ENCODE measurements around the gene GNAQ.

The GNAQ gene

GRCh38 chr9:77831781-77832180 lies 199.8 kb downstream of the GNAQ start:
- no CpG with 5 or more reads among the region's 1 CpG for WGBS (ENCODE audit: extremely low coverage, insufficient coverage, insufficient read length)
- Histone ChIP-seq H3K4ac (ENCODE audit: low read depth, low read length) (no peak overlapping the region), H2BK5ac (ENCODE audit: low read depth, low read length, poor library complexity) (no peak overlapping the region), H3K9ac (ENCODE audit: low read length) (no peak overlapping the region), H3K4me2 (ENCODE audit: low read length) (no peak overlapping the region), H3K4me3 (ENCODE audit: low read depth, low read length) (no peak overlapping the region), H3K27ac (ENCODE audit: low read depth, low read length) (no peak overlapping the region), H4K91ac (ENCODE audit: low read depth, low read length) (no peak overlapping the region), H3K4me1 (ENCODE audit: control insufficient read depth in 1 of 2, insufficient read depth in 2 of 2, low read length in 2 of 2) (no peaks in the 10 kb centered on the region), H3K9me3 (ENCODE audit: insufficient read depth, low read depth, low read length) (no peaks in the 10 kb centered on the region), H3K23ac (ENCODE audit: low read length) (no peak overlapping the region), H3K79me1 (ENCODE audit: low read length) (no peaks in the 10 kb centered on the region), H2BK12ac (ENCODE audit: low read length) (no peak overlapping the region), H3K36me3 (ENCODE audit: control insufficient read depth in 1 of 2, insufficient read depth in 2 of 2, low read length in 2 of 2) (no peaks in the 10 kb centered on the region), H4K12ac (ENCODE audit: low read depth, low read length) (no peak overlapping the region), H3K79me2 (ENCODE audit: control insufficient read depth, insufficient read depth, low read length, poor library complexity) (no peaks in the 10 kb centered on the region), H2AK5ac (ENCODE audit: low read length) (no peak overlapping the region), H2BK120ac (ENCODE audit: insufficient read depth, low read length, poor library complexity) (no peak overlapping the region), H4K8ac (ENCODE audit: low read depth, low read length) (no peak overlapping the region), H3K18ac (ENCODE audit: low read length) (no peak overlapping the region), H2AFZ (ENCODE audit: insufficient read depth, low read length, poor library complexity) (no peak overlapping the region), H3K27me3 (ENCODE audit: insufficient read depth, low read length) (no peaks in the 10 kb centered on the region), H3K14ac (ENCODE audit: low read length) (no peak overlapping the region)
- DNase-seq = no peak

GRCh38 chr9:77830618-77831285 lies 200.9 kb downstream of the GNAQ start:
- Histone ChIP-seq H3K4me3 (ENCODE audit: low read depth, low read length) (no peak overlapping the region), H2AK5ac (ENCODE audit: low read length) (no peak overlapping the region), H3K14ac (ENCODE audit: low read length) (no peak overlapping the region), H3K27ac (ENCODE audit: low read depth, low read length) (no peak overlapping the region), H4K12ac (ENCODE audit: low read depth, low read length) (no peak overlapping the region), H3K9me3 (ENCODE audit: insufficient read depth, low read depth, low read length) (no peaks in the 10 kb centered on the region), H3K27me3 (ENCODE audit: insufficient read depth, low read length) (no peaks in the 10 kb centered on the region), H4K91ac (ENCODE audit: low read depth, low read length) (no peak overlapping the region), H3K4ac (ENCODE audit: low read depth, low read length) (no peak overlapping the region), H3K79me1 (ENCODE audit: low read length) (no peaks in the 10 kb centered on the region), H3K23ac (ENCODE audit: low read length) (no peak overlapping the region), H3K9ac (ENCODE audit: low read length) (no peak overlapping the region), H4K8ac (ENCODE audit: low read depth, low read length) (no peak overlapping the region), H3K79me2 (ENCODE audit: control insufficient read depth, insufficient read depth, low read length, poor library complexity) (no peaks in the 10 kb centered on the region), H2BK120ac (ENCODE audit: insufficient read depth, low read length, poor library complexity) (no peak overlapping the region), H2BK12ac (ENCODE audit: low read length) (no peak overlapping the region), H3K36me3 (ENCODE audit: control insufficient read depth in 1 of 2, insufficient read depth in 2 of 2, low read length in 2 of 2) (no peaks in the 10 kb centered on the region), H2AFZ (ENCODE audit: insufficient read depth, low read length, poor library complexity) (no peak overlapping the region), H3K4me1 (ENCODE audit: control insufficient read depth in 1 of 2, insufficient read depth in 2 of 2, low read length in 2 of 2) (no peaks in the 10 kb centered on the region), H3K18ac (ENCODE audit: low read length) (no peak overlapping the region), H2BK5ac (ENCODE audit: low read depth, low read length, poor library complexity) (no peak overlapping the region), H3K4me2 (ENCODE audit: low read length) (no peak overlapping the region)
- no peak for DNase-seq

- no peak overlapping the region for H3K18ac ChIP-seq (ENCODE audit: low read length)
- H4K8ac ChIP-seq (ENCODE audit: low read depth, low read length) = no peak overlapping the region
- no peak overlapping the region for H3K9ac ChIP-seq (ENCODE audit: low read length)
- no peak overlapping the region for H2BK12ac ChIP-seq (ENCODE audit: low read length)
- H3K4me1 ChIP-seq (ENCODE audit: control insufficient read depth in 1 of 2, insufficient read depth in 2 of 2, low read length in 2 of 2) = no peaks in the 10 kb centered on the region
- DNase-seq = no peak
- no peak overlapping the region for H3K14ac ChIP-seq (ENCODE audit: low read length)
- no peak overlapping the region for H3K4me3 ChIP-seq (ENCODE audit: low read depth, low read length)
- H2AFZ ChIP-seq (ENCODE audit: insufficient read depth, low read length, poor library complexity) = no peak overlapping the region
- no peak overlapping the region for H2BK5ac ChIP-seq (ENCODE audit: low read depth, low read length, poor library complexity)
- no peaks in the 10 kb centered on the region for H3K9me3 ChIP-seq (ENCODE audit: insufficient read depth, low read depth, low read length)
- H3K79me1 ChIP-seq (ENCODE audit: low read length) = no peaks in the 10 kb centered on the region
- no peak overlapping the region for H2AK5ac ChIP-seq (ENCODE audit: low read length)
- no peak overlapping the region for H2BK120ac ChIP-seq (ENCODE audit: insufficient read depth, low read length, poor library complexity)
- H4K91ac ChIP-seq (ENCODE audit: low read depth, low read length) = no peak overlapping the region
- H3K4me2 ChIP-seq (ENCODE audit: low read length) = no peak overlapping the region
- H3K4ac ChIP-seq (ENCODE audit: low read depth, low read length) = no peak overlapping the region
- H3K79me2 ChIP-seq (ENCODE audit: control insufficient read depth, insufficient read depth, low read length, poor library complexity) = no peaks in the 10 kb centered on the region
- H4K12ac ChIP-seq (ENCODE audit: low read depth, low read length) = no peak overlapping the region
- no peaks in the 10 kb centered on the region for H3K36me3 ChIP-seq (ENCODE audit: control insufficient read depth in 1 of 2, insufficient read depth in 2 of 2, low read length in 2 of 2)
- H3K23ac ChIP-seq (ENCODE audit: low read length) = no peak overlapping the region
- no peaks in the 10 kb centered on the region for H3K27me3 ChIP-seq (ENCODE audit: insufficient read depth, low read length)
- no peak overlapping the region for H3K27ac ChIP-seq (ENCODE audit: low read depth, low read length)
- no CpG with 5 or more reads among the region's 4 CpGs for WGBS (ENCODE audit: extremely low coverage, insufficient coverage, insufficient read length)
These were observed 202.2 kb downstream of the GNAQ start for GRCh38 chr9:77829420-77829819.

GRCh38 chr9:77827104-77827784 lies 204.4 kb downstream of the GNAQ start:
- H4K12ac ChIP-seq (ENCODE audit: low read depth, low read length) = no peak overlapping the region
- no peak overlapping the region for H3K4ac ChIP-seq (ENCODE audit: low read depth, low read length)
- no peak overlapping the region for H4K91ac ChIP-seq (ENCODE audit: low read depth, low read length)
- H3K27me3 ChIP-seq (ENCODE audit: insufficient read depth, low read length) = no peaks in the 10 kb centered on the region
- H2BK5ac ChIP-seq (ENCODE audit: low read depth, low read length, poor library complexity) = no peak overlapping the region
- H3K4me2 ChIP-seq (ENCODE audit: low read length) = no peak overlapping the region
- H3K79me1 ChIP-seq (ENCODE audit: low read length) = no peaks in the 10 kb centered on the region
- DNase-seq = no peak
- H2BK12ac ChIP-seq (ENCODE audit: low read length) = no peak overlapping the region
- no peaks in the 10 kb centered on the region for H3K4me1 ChIP-seq (ENCODE audit: control insufficient read depth in 1 of 2, insufficient read depth in 2 of 2, low read length in 2 of 2)
- no peaks in the 10 kb centered on the region for H3K79me2 ChIP-seq (ENCODE audit: control insufficient read depth, insufficient read depth, low read length, poor library complexity)
- H2AK5ac ChIP-seq (ENCODE audit: low read length) = no peak overlapping the region
- H3K23ac ChIP-seq (ENCODE audit: low read length) = no peak overlapping the region
- H4K8ac ChIP-seq (ENCODE audit: low read depth, low read length) = no peak overlapping the region
- no CpG with 5 or more reads among the region's 6 CpGs for WGBS (ENCODE audit: extremely low coverage, insufficient coverage, insufficient read length)
- H3K36me3 ChIP-seq (ENCODE audit: control insufficient read depth in 1 of 2, insufficient read depth in 2 of 2, low read length in 2 of 2) = no peaks in the 10 kb centered on the region
- H3K18ac ChIP-seq (ENCODE audit: low read length) = no peak overlapping the region
- no peak overlapping the region for H3K27ac ChIP-seq (ENCODE audit: low read depth, low read length)
- H3K9ac ChIP-seq (ENCODE audit: low read length) = no peak overlapping the region
- H2BK120ac ChIP-seq (ENCODE audit: insufficient read depth, low read length, poor library complexity) = no peak overlapping the region
- no peak overlapping the region for H2AFZ ChIP-seq (ENCODE audit: insufficient read depth, low read length, poor library complexity)
- H3K9me3 ChIP-seq (ENCODE audit: insufficient read depth, low read depth, low read length) = no peaks in the 10 kb centered on the region
- no peak overlapping the region for H3K4me3 ChIP-seq (ENCODE audit: low read depth, low read length)
- H3K14ac ChIP-seq (ENCODE audit: low read length) = no peak overlapping the region
